ENCODE data around the gene KRT39. TPM values are rescaled to one million over a fixed set of nuclear protein-coding genes. Genes with fewer than 3 reads are reported as not detected.

Gene KRT39
- total and polyA plus RNA-seq, 2 of the 13 experiments (the other 11 are each of a cell fraction or from before 2014, with no cell fraction given), result 0.07 to 1.2 TPM

GRCh38 chr17:40956401-40957254, 10.1 kb downstream of the KRT39 start (continued):
- TF ChIP-seq FOXP4 (CRISPR knock-in tag; IDR thresholded peaks at IDR 0.05) (peak; percentile 99), ETV5 (CRISPR knock-in tag; IDR thresholded peaks at IDR 0.05; ENCODE audit: borderline replicate concordance) (peak; percentile 100), ZNF280D (CRISPR knock-in tag; IDR thresholded peaks at IDR 0.05) (peak; percentile 94), GABPA (IDR thresholded peaks at IDR 0.05; ENCODE audit: low read depth, low read length) (no peak), GABPA (CRISPR knock-in tag; IDR thresholded peaks at IDR 0.05; ENCODE audit: low read depth) (peak; percentile 80), AHR (CRISPR knock-in tag; IDR thresholded peaks at IDR 0.05) (peak; percentile 47; the same call in 1 of the 2 replicates), ZFP90 (CRISPR knock-in tag; IDR thresholded peaks at IDR 0.05; ENCODE audit: borderline replicate concordance) (0 out of 2 replicates have a peak, but pooled peaks have one; percentile 59), ZNF646 (CRISPR knock-in tag; IDR thresholded peaks at IDR 0.05) (no peak; the same call in 1 of the 2 replicates), SCMH1 (CRISPR knock-in tag; IDR thresholded peaks at IDR 0.05; ENCODE audit: borderline replicate concordance) (no peak), FOXA1 (IDR thresholded peaks at IDR 0.05) (peak; percentile 87), FOXA1 (CRISPR knock-in tag; IDR thresholded peaks at IDR 0.05) (peak; percentile 99), KLF6 (CRISPR knock-in tag; IDR thresholded peaks at IDR 0.05) (peak; percentile 74; the same call in 1 of the 2 replicates), TFE3 (CRISPR knock-in tag; IDR thresholded peaks at IDR 0.05) (peak; percentile 95), SSRP1 (CRISPR knock-in tag; IDR thresholded peaks at IDR 0.05) (peak; percentile 75), ARNT2 (CRISPR knock-in tag; IDR thresholded peaks at IDR 0.05; ENCODE audit: low read depth) (peak; percentile 60; the same call in 1 of the 2 replicates)

Measured in HepG2 (cell line).